PC-3 (cell line): ENCODE results near the gene PAM16. TPM values are rescaled to one million over a fixed set of nuclear protein-coding genes. Genes with fewer than 3 reads are reported as not detected.

ENCODE experiments used
- ATAC-seq: fragments of 200-7000 bp; cut with Tn5 transposase; 2 replicates; pipeline ENCODE4 v1.9.1; 2020; ENCODE audit warnings: mild to moderate bottlenecking, moderate library complexity
- BruUV-seq: library from RNA; stranded (reverse); fragments of 400-500 nt; replicated peaks from 2 replicates; lab custom pipeline; 2021; lab: Mats Ljungman, UMichigan
- CTCF ChIA-PET: fragments of 300-600 bp; sonication (Branson Sonifier 250); formaldehyde crosslinking; loops from one replicate; lab custom pipeline; 2022; ENCODE audit warnings: antibody characterized with exemption; lab: Charles Lee
- POLR2A ChIA-PET: fragments of 300-600 bp; sonication (Branson Sonifier 250); formaldehyde crosslinking; loops from one replicate; lab custom pipeline; 2022; ENCODE audit warnings: antibody characterized with exemption; ENCODE audit not compliant: unreplicated experiment; lab: Charles Lee
- DNase-seq: peaks from one replicate; pipeline ENCODE4 v3.0.0-alpha.2; 2015
- H2AFZ ChIP-seq: fragments of 300-600 bp; sonication (generic); 2 replicates; pipeline ENCODE4 v1.6.0; 2016; ENCODE audit warnings: antibody characterized with exemption, low read length
- H3F3A ChIP-seq: fragments of 300-600 bp; sonication (generic); one replicate; pipeline ENCODE4 v1.6.0; 2017; ENCODE audit warnings: antibody characterized with exemption, low read length, control low read depth, mild to moderate bottlenecking; ENCODE audit not compliant: unreplicated experiment
- H3K27ac ChIP-seq: fragments of 300-600 bp; sonication (generic); 2 replicates; pipeline ENCODE4 v1.5.1; 2016; ENCODE audit warnings: mild to moderate bottlenecking, low read length
- H3K27me3 ChIP-seq: fragments of 300-600 bp; sonication (generic); 2 replicates; pipeline ENCODE4 v1.6.1; 2016; ENCODE audit warnings: low read length, mixed read lengths
- H3K36me3 ChIP-seq: fragments of 300-600 bp; sonication (generic); 2 replicates; pipeline ENCODE4 v1.6.1; 2016; ENCODE audit warnings: low read depth, mixed run types, low read length, mixed read lengths
- H3K4me1 ChIP-seq: fragments of 300-600 bp; sonication (generic); 2 replicates; pipeline ENCODE4 v1.5.1; 2016; ENCODE audit warnings: low read length; ENCODE audit not compliant: insufficient read depth
- H3K4me2 ChIP-seq: fragments of 300-600 bp; sonication (generic); 2 replicates; pipeline ENCODE4 v1.6.0; 2016; ENCODE audit warnings: low read length
- H3K4me3 ChIP-seq: fragments of 300-600 bp; sonication (generic); 2 replicates; pipeline ENCODE4 v1.5.1; 2016; ENCODE audit warnings: mild to moderate bottlenecking, low read length, mixed read lengths
- H3K79me2 ChIP-seq: fragments of 300-600 bp; sonication (generic); 2 replicates; pipeline ENCODE4 v1.6.1; 2017; ENCODE audit warnings: low read length, mixed read lengths
- H3K9ac ChIP-seq: fragments of 300-600 bp; sonication (generic); 2 replicates; pipeline ENCODE4 v1.6.0; 2016; ENCODE audit warnings: mild to moderate bottlenecking, low read length
- H3K9me2 ChIP-seq: fragments of 300-600 bp; sonication (generic); replicated peaks from 2 replicates; pipeline ENCODE4 v1.6.1; 2016; ENCODE audit warnings: mixed run types, low read length, mixed read lengths
- H3K9me3 ChIP-seq: fragments of 300-600 bp; sonication (generic); 2 replicates; pipeline ENCODE4 v1.6.1; 2016; ENCODE audit warnings: low read length, mixed read lengths
- H4K20me1 ChIP-seq: fragments of 300-600 bp; sonication (generic); 2 replicates; pipeline ENCODE4 v1.6.1; 2016; ENCODE audit warnings: low read length, mixed read lengths
- CTCF ChIP-seq: fragments of 300-600 bp; sonication (generic); conservative IDR thresholded peaks from 2 replicates; pipeline ENCODE4 v1.5.1; 2017; ENCODE audit warnings: antibody characterized with exemption, low read depth, mild to moderate bottlenecking, low read length
- EZH2 ChIP-seq: fragments of 300-600 bp; sonication (generic); IDR thresholded peaks from one replicate; pipeline ENCODE4 v1.6.1; 2017; ENCODE audit warnings: antibody characterized with exemption, mild to moderate bottlenecking, low read length; ENCODE audit not compliant: unreplicated experiment
- EZH2phosphoT487 ChIP-seq: fragments of 300-600 bp; sonication (generic); IDR thresholded peaks from 2 replicates; pipeline ENCODE4 v1.6.1; 2018; ENCODE audit warnings: mild to moderate bottlenecking, antibody characterized with exemption, low read length, borderline replicate concordance
- intact Hi-C: fragments of 100-400 bp; cut with micrococcal nuclease; formaldehyde crosslinking; loops from 2 replicates; pipeline ENCODE4 v1.9.0; 2023
- total RNA-seq: library from RNA; depleted of rRNA; stranded (reverse); fragments of >200 nt; gene quantifications from 2 replicates; pipeline ENCODE4 v1.2.3, GENCODE V29; 2014

The PAM16 gene
- total RNA-seq, 1 experiment from 2014 or later: 95.5 TPM

GRCh38 chr16:4390266-4391260 is 39.4 kb upstream of the PAM16 start:
- H3F3A ChIP-seq: no peaks in the 10 kb centered on the region
- no peak overlapping the region for H3K4me2 ChIP-seq
- ATAC-seq: no peak
- no peak overlapping the region for H3K27ac ChIP-seq
- H3K4me1 ChIP-seq: no peaks in the 10 kb centered on the region
- intact Hi-C loops: no loop called here
- TF ChIP-seq CTCF (no peak), EZH2phosphoT487 (no peak)
- H3K9me2 ChIP-seq: no peaks in the 10 kb centered on the region
- no peak overlapping the region for H2AFZ ChIP-seq
- H3K9me3 ChIP-seq: no peaks in the 10 kb centered on the region
- POLR2A ChIA-PET: no interaction called here
- no peaks in the 10 kb centered on the region for H3K79me2 ChIP-seq
- CTCF ChIA-PET: interaction anchor here (1.1 kb wide), 1 partner anchor 12 kb away, joined by 3 read pairs; no protein-coding TSS in a partner anchor
- no peaks in the 10 kb centered on the region for H3K27me3 ChIP-seq
- no TSS peak for BruUV-seq
- no peak for DNase-seq
- H3K9ac ChIP-seq: no peak overlapping the region
- no peak overlapping the region for H3K4me3 ChIP-seq
- H4K20me1 ChIP-seq: no peaks in the 10 kb centered on the region
- no peaks in the 10 kb centered on the region for H3K36me3 ChIP-seq

- CTCF ChIA-PET: interaction anchor here (1.1 kb wide), 1 partner anchor 13 kb away, joined by 3 read pairs; no protein-coding TSS in a partner anchor
Measured at GRCh38 chr16:4389051-4389955, 38.2 kb upstream of the PAM16 start.

More at GRCh38 chr16:4389051-4389955, 38.2 kb upstream of the PAM16 start:
- H3K9ac ChIP-seq: no peak overlapping the region
- H3K9me3 ChIP-seq: no peaks in the 10 kb centered on the region
- no peak for ATAC-seq
- H3K4me3 ChIP-seq: no peak overlapping the region
- H2AFZ ChIP-seq: no peak overlapping the region
- no peaks in the 10 kb centered on the region for H3K9me2 ChIP-seq
- no peak overlapping the region for H3K27ac ChIP-seq
- no peaks in the 10 kb centered on the region for H3K4me1 ChIP-seq
- no peak overlapping the region for H3K4me2 ChIP-seq
- H3K27me3 ChIP-seq: no peaks in the 10 kb centered on the region
- TF ChIP-seq EZH2phosphoT487 (no peak), CTCF (no peak), EZH2 (no peak)
- no peaks in the 10 kb centered on the region for H3K36me3 ChIP-seq
- POLR2A ChIA-PET: no interaction called here
- no peaks in the 10 kb centered on the region for H4K20me1 ChIP-seq
- no TSS peak for BruUV-seq
- no peak for DNase-seq
- intact Hi-C loops: no loop called here
- H3K79me2 ChIP-seq: no peaks in the 10 kb centered on the region
- H3F3A ChIP-seq: no peaks in the 10 kb centered on the region
